Esophagus (tissue), 2 donors: Measurements from ENCODE around the gene ADAMTS14. TPM values are rescaled to one million over a fixed set of nuclear protein-coding genes. Genes with fewer than 3 reads are reported as not detected.
"Not testable (repeated sequence)": the region's sequence is repeated elsewhere in the genome, so short reads cannot be mapped to it uniquely, and the experiment has no call there.

Source experiments
- H3K27ac ChIP-seq, 2 donors: one replicate each; pipeline ENCODE4 v1.5.1; 2013; ENCODE audit warnings: low read depth in 2 of 2, mild to moderate bottlenecking in 2 of 2, inconsistent platforms in 1 of 2, low read length in 1 of 2, moderate library complexity in 1 of 2
- H3K27me3 ChIP-seq, 2 donors: one replicate each; pipeline ENCODE4 v1.6.1; 2013; ENCODE audit warnings: low read length in 2 of 2, control low read depth in 1 of 2, mild to moderate bottlenecking in 1 of 2; ENCODE audit not compliant: insufficient read depth in 2 of 2, control insufficient read depth in 1 of 2
- H3K36me3 ChIP-seq, 2 donors: one replicate each; pipeline ENCODE4 v1.6.1; 2013; ENCODE audit warnings: low read length in 1 of 2; ENCODE audit not compliant: control insufficient read depth in 2 of 2, insufficient read depth in 2 of 2
- H3K4me1 ChIP-seq, 2 donors: one replicate each; pipeline ENCODE4 v1.6.1; 2013; ENCODE audit warnings: low read length in 1 of 2; ENCODE audit not compliant: control insufficient read depth in 2 of 2, insufficient read depth in 2 of 2
- H3K4me3 ChIP-seq, 2 donors: one replicate each; pipeline ENCODE4 v1.5.1; 2013; ENCODE audit warnings: low read length in 2 of 2, mild to moderate bottlenecking in 2 of 2, low read depth in 1 of 2, moderate library complexity in 1 of 2
- H3K9me3 ChIP-seq, 2 donors: one replicate each; pipeline ENCODE4 v1.6.1; 2013; ENCODE audit warnings: mild to moderate bottlenecking in 2 of 2, low read depth in 1 of 2, low read length in 1 of 2, moderate library complexity in 1 of 2; ENCODE audit not compliant: control insufficient read depth in 2 of 2, insufficient read depth in 1 of 2
- WGBS, 2 donors: extraction: QIAGEN DNeasy Blood & Tissue Kit; methylation state at CpG; one replicate each; pipeline ENCODE4 v1.1.7; 2013; 5-methylcytosine and 5-hydroxymethylcytosine counted together
- polyA plus RNA-seq, 2 donors: library from polyadenylated mRNA; stranded (reverse); fragments of 200-250 nt; gene quantifications; one replicate each; pipeline ENCODE4 v1.2.3, GENCODE V29; 2013
- donor health status: healthy with polysubstance abuse.
- donor health status: Bipolar disorder and iron deficiency.

The ADAMTS14 gene
- polyA plus RNA-seq, 2 donors: 0.59 to 2.2 TPM

DNA sequence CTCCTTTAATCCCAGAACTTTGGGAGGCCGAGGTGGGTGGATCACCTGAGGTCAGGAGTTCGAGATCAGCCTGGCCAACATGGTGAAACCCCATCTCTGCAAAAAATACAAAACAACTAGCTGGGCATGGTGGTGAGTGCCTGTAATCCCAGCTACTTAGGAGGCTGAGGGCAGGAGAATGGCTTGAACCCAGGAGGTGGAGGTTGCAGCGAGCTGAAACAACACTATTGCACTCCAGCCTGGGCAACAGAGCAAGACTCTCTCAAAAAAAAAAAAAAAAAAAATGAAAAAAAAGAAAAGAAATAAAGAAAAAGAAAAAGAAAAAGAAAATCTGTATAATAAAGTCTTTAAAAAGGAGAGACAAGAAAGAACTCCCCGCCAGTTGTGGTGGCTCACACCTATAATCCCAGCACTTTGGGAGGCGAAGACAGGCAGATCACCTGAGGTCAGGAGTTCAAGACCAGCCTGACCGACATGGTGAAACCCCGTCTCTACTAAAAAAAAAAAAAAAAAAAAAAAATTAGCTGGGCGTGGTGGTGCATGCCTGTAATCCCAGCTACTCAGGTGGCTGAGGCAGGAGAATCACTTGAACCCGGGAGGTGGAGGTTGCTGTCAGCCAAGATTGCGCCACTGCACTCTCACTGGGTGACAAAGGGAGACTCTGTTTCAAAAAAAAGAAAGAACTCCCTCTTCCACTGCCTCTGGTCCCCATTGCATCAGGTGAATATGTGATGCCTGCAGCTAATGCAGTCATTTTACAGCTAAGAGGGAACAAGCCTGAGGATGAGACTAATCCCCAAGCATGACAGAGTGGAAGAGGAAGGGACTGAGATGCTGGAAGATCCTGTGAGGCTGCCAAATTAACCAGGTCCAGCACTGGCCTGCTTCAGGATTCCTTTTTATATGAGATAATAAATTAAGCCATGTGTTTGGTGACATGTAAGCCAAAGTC is 8.6 kb upstream of the ADAMTS14 start:
- H3K9me3 ChIP-seq, H3K27me3 ChIP-seq, H3K4me3 ChIP-seq, H3K4me1 ChIP-seq, H3K36me3 ChIP-seq, H3K27ac ChIP-seq: not testable (repeated sequence)
- 69 to 70% methylated on average over 8 to 10 of the region's 10 CpGs for WGBS, 2 donors

- peaks cover 0 to 2% of the 10 kb centered on the region in 2 donors for H3K4me1 ChIP-seq
- H3K9me3 ChIP-seq: no peaks in the 10 kb centered on the region
- WGBS, 2 donors: 15 to 23% methylated on average over 6 of the region's 6 CpGs
- no peak overlapping the region for H3K4me3 ChIP-seq
- H3K27ac ChIP-seq: no peak overlapping the region
- H3K36me3 ChIP-seq: no peaks in the 10 kb centered on the region
- no peaks in the 10 kb centered on the region for H3K27me3 ChIP-seq
Measured at GRCh38 chr10:70664702-70665195, 7.6 kb upstream of the ADAMTS14 start.

DNA sequence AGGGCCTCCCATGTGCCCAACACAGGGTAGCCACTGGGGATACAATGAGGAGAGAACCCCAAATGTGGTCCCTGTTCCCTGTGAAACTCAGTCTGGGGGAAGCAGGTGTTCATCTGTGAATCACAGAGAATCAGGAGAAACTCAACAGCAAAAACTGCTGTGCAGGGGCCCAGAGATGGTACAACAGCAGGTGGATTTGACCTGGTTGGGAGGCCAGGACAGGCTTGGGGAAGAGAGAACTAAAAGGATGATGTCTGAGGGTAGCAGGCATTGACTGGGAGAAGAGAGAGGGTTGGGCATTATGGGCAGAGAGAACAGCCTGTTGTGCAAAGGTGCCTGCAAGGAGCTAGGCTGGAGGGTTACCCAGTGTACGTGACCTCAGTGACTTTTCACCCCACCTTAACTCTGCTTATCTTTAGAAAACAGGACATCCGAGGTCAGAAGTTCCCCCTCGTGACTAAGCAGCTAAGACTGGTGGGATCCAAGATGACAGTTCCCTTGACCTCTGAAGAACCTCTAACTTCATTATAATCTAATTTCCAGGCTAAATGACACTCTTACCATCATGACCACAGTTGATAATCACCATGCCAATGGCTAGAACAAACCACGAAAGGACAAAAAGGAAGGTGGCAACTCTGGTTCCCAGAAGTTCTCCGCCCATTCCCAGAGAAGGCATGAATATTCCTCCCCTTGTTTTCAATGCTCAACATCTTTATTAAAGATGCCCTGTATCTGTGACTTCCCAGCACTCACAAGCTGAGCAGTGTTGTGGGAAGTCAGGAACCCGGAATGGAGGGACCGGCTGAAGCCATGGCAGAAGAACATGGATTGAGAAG is 5.1 kb upstream of the ADAMTS14 start:
- H3K4me3 ChIP-seq: no peak overlapping the region
- WGBS, 2 donors: 77 to 85% methylated on average over 7 of the region's 7 CpGs
- H3K9me3 ChIP-seq: no peaks in the 10 kb centered on the region
- H3K36me3 ChIP-seq: no peaks in the 10 kb centered on the region
- H3K4me1 ChIP-seq: peaks cover 0 to 5% of the 10 kb centered on the region in 2 donors
- H3K27ac ChIP-seq: no peak overlapping the region
- H3K27me3 ChIP-seq: no peaks in the 10 kb centered on the region

DNA sequence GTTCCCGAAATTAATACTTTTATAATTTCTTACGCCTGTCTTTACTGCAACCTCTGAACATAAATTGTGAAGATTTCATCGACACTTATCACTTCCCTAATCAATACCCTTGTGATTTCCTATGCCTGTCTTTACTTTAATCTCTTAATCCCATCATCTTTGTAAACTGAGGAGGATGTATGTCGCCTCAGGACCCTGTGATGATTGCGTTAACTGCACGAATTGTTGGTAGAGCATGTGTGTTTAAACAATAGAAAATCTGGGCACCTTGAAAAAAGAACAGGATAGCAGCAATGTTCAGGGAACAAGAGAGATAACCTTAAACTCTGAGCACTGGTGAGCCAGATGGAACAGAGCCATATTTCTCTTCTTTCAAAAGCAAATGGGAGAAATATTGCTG is 4.5 kb upstream of the ADAMTS14 start:
- H3K9me3 ChIP-seq, H3K27me3 ChIP-seq, H3K4me3 ChIP-seq, H3K4me1 ChIP-seq, H3K36me3 ChIP-seq, H3K27ac ChIP-seq: not testable (repeated sequence)
- WGBS, 2 donors: 92 to 93% methylated on average over 6 of the region's 6 CpGs

DNA sequence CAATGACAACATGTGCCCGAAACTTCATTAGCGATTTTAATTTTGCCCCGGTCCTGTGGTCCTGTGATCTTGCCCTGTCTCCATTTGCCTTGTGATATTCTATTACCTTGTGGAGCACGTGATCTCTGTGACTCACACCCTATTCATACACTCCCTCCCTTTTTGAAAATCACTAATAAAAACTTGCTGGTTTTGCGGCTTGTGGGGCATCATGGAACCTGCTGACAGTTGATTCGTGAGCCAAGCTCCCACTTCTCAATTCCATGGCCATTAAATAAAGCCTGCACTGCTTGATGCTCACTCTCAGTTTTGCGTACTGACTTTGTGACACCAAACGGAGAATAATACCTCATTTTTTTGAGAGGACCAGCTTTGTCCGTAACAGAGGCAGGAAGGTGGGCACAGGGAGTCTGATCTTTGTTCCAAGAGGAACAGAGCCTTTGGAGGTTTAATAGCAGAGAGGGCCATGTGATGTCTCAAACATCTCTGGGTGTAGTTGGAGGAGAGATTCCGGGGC is 3.8 kb upstream of the ADAMTS14 start:
- Histone ChIP-seq H3K4me3 (no peak overlapping the region), H3K36me3 (no peaks in the 10 kb centered on the region), H3K4me1 (peaks cover 0 to 9% of the 10 kb centered on the region in 2 donors), H3K27ac (no peak overlapping the region), H3K27me3 (no peaks in the 10 kb centered on the region), H3K9me3 (no peaks in the 10 kb centered on the region)
- WGBS, 2 donors: 87 to 90% methylated on average over 10 of the region's 10 CpGs

GRCh38 chr10:70669015-70669414 is 3.3 kb upstream of the ADAMTS14 start:
- H3K9me3 ChIP-seq: no peaks in the 10 kb centered on the region
- no peaks in the 10 kb centered on the region for H3K27me3 ChIP-seq
- H3K36me3 ChIP-seq: no peaks in the 10 kb centered on the region
- peaks cover 0 to 11% of the 10 kb centered on the region in 2 donors for H3K4me1 ChIP-seq
- no peak overlapping the region for H3K4me3 ChIP-seq
- H3K27ac ChIP-seq: no peak overlapping the region

- Histone ChIP-seq H3K9me3 (no peaks in the 10 kb centered on the region), H3K36me3 (no peaks in the 10 kb centered on the region), H3K4me1 (peaks cover 0 to 13% of the 10 kb centered on the region in 2 donors), H3K4me3 (no peak overlapping the region), H3K27me3 (no peaks in the 10 kb centered on the region), H3K27ac (no peak overlapping the region)
- WGBS, 2 donors: 86 to 87% methylated on average over 7 of the region's 7 CpGs
Measured at GRCh38 chr10:70669732-70670317, 2.5 kb upstream of the ADAMTS14 start.

DNA sequence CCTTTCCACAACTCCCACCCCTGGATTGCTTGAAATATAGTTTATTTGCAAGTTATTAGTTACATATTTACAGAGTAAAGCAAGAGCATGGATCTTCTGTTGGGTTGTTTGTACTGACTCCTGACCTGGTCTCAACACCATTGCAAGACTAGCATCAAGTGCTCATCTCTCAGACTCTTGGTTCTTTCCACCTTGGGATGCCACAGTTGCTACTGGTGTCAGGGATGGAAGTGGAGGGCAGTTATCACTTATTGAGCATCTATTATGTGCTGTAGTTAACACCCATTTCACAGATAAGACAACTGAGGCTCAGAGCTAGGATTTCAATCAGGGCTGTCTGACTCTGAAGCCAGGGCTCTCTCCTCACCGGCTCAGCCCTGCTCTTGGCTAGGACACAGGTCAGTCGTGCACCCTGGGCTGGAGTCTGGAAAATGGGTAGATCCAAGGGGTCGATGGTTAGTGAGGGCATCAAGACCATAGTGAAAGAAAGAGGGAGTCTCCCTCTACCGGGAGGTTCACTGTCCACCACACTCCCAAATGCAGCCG is 614 bp upstream of the ADAMTS14 start:
- Histone ChIP-seq H3K4me1 (peaks cover 0 to 20% of the 10 kb centered on the region in 2 donors), H3K27me3 (no peaks in the 10 kb centered on the region), H3K36me3 (no peaks in the 10 kb centered on the region), H3K4me3 (peak overlapping the region; percentile 12 to 49), H3K9me3 (no peaks in the 10 kb centered on the region), H3K27ac (no peak overlapping the region)
- 18 to 24% methylated on average over 5 of the region's 5 CpGs for WGBS, 2 donors
